SK-N-SH treated with all-trans-retinoic acid at 6 μM for 48 hours (cell line): ENCODE results near the gene CDX2.

Experiments
- ATAC-seq: fragments of 200-7000 bp; cut with Tn5 transposase; 3 replicates; pipeline ENCODE4 v1.9.1; 2020; ENCODE audit warnings: mild to moderate bottlenecking, moderate library complexity
- ARNTL ChIP-seq: fragments of 450-650 bp; formaldehyde crosslinking; IDR thresholded peaks from 2 replicates; pipeline ENCODE4 v1.5.0; 2020; ENCODE audit warnings: low read depth, mild to moderate bottlenecking, moderate library complexity, borderline replicate concordance
- BACH2 ChIP-seq: fragments of 250-450 bp; sonication (Bioruptor Pico); IDR thresholded peaks from 2 replicates; pipeline ENCODE4 v1.9.0; 2021; ENCODE audit warnings: mild to moderate bottlenecking, borderline replicate concordance
- CREB5 ChIP-seq: fragments of 250-450 bp; sonication (Bioruptor Pico); IDR thresholded peaks from 2 replicates; pipeline ENCODE4 v1.5.1; 2020; ENCODE audit warnings: low read depth, mild to moderate bottlenecking, moderate library complexity
- CSDC2 ChIP-seq: fragments of 250-450 bp; sonication (Bioruptor Pico); IDR thresholded peaks from 2 replicates; pipeline ENCODE4 v1.5.0; 2020; ENCODE audit warnings: mild to moderate bottlenecking, moderate library complexity
- ESRRG ChIP-seq: fragments of 250-450 bp; sonication (Bioruptor Pico); IDR thresholded peaks from 2 replicates; pipeline ENCODE4 v1.6.1; 2021; ENCODE audit warnings: mild to moderate bottlenecking
- GLIS3 ChIP-seq: fragments of 250-450 bp; sonication (Bioruptor Pico); IDR thresholded peaks from 2 replicates; pipeline ENCODE4 v1.5.0; 2020; ENCODE audit warnings: mild to moderate bottlenecking, moderate library complexity
- ISL1 ChIP-seq: fragments of 250-450 bp; sonication (Bioruptor Pico); IDR thresholded peaks from 2 replicates; pipeline ENCODE4 v2.1.2; 2022; ENCODE audit warnings: mild to moderate bottlenecking, moderate library complexity
- OSR1 ChIP-seq: fragments of 250-450 bp; sonication (Bioruptor Pico); IDR thresholded peaks from 2 replicates; pipeline ENCODE4 v1.8.0; 2022; ENCODE audit warnings: moderate library complexity, mild to moderate bottlenecking, inconsistent platforms
- POU6F1 ChIP-seq: fragments of 250-450 bp; sonication (Bioruptor Pico); IDR thresholded peaks from 2 replicates; pipeline ENCODE4 v1.8.0; 2021; ENCODE audit warnings: low read depth, mild to moderate bottlenecking, moderate library complexity, borderline replicate concordance
- PPARA ChIP-seq: fragments of 250-450 bp; sonication (Bioruptor Pico); IDR thresholded peaks from 2 replicates; pipeline ENCODE4 v1.5.0; 2020; ENCODE audit warnings: mild to moderate bottlenecking, borderline replicate concordance
- TCF4 ChIP-seq: fragments of 250-450 bp; sonication (Bioruptor Pico); IDR thresholded peaks from 2 replicates; pipeline ENCODE4 v1.8.0; 2021; ENCODE audit warnings: mild to moderate bottlenecking, moderate library complexity, borderline replicate concordance
- TOX ChIP-seq: fragments of 250-450 bp; sonication (Bioruptor Pico); IDR thresholded peaks from 2 replicates; pipeline ENCODE4 v1.8.0; 2021; ENCODE audit warnings: mild to moderate bottlenecking, moderate library complexity, borderline replicate concordance
- TSHZ2 ChIP-seq: fragments of 250-450 bp; sonication (Bioruptor Pico); IDR thresholded peaks from 2 replicates; pipeline ENCODE4 v1.5.0; 2020; ENCODE audit warnings: mild to moderate bottlenecking, moderate library complexity
- ZC3H10 ChIP-seq: fragments of 250-450 bp; sonication (Bioruptor Pico); IDR thresholded peaks from 2 replicates; pipeline ENCODE4 v1.5.1; 2021; ENCODE audit warnings: mild to moderate bottlenecking, moderate library complexity
- ZFP3 ChIP-seq: fragments of 250-450 bp; sonication (Bioruptor Pico); IDR thresholded peaks from 2 replicates; pipeline ENCODE4 v1.5.0; 2020; ENCODE audit warnings: mild to moderate bottlenecking, moderate library complexity
- ZFP30 ChIP-seq: fragments of 450-650 bp; formaldehyde crosslinking; IDR thresholded peaks from 2 replicates; pipeline ENCODE4 v1.5.0; 2022; ENCODE audit warnings: mild to moderate bottlenecking, moderate library complexity
- ZNF565 ChIP-seq: fragments of 450-650 bp; formaldehyde crosslinking; conservative IDR thresholded peaks from 2 replicates; pipeline ENCODE4 v1.5.0; 2020; ENCODE audit warnings: low read depth, mild to moderate bottlenecking, moderate library complexity
- ZNF70 ChIP-seq: fragments of 450-650 bp; formaldehyde crosslinking; IDR thresholded peaks from 2 replicates; pipeline ENCODE4 v1.5.0; 2020; ENCODE audit warnings: mild to moderate bottlenecking, moderate library complexity
- ZNF8 ChIP-seq: fragments of 450-650 bp; formaldehyde crosslinking; IDR thresholded peaks from 2 replicates; pipeline ENCODE4 v1.5.0; 2020; ENCODE audit warnings: mild to moderate bottlenecking, moderate library complexity

CDX2 gene

GRCh38 chr13:28002886-28003698 lies 34.0 kb upstream of the CDX2 start:
- TF ChIP-seq POU6F1 (CRISPR knock-in tag), result no peak
- no peak for TF ChIP-seq BACH2 (CRISPR knock-in tag)
- TF ChIP-seq TSHZ2, result no peak
- no peak for TF ChIP-seq ZFP3 (CRISPR knock-in tag)
- TF ChIP-seq ZC3H10 (CRISPR knock-in tag), result no peak
- TF ChIP-seq ZNF70 (CRISPR knock-in tag), result no peak
- TF ChIP-seq CSDC2 (CRISPR knock-in tag), result no peak
- TF ChIP-seq TOX (CRISPR knock-in tag), result no peak
- no peak for TF ChIP-seq ISL1 (CRISPR knock-in tag)
- TF ChIP-seq TCF4 (CRISPR knock-in tag), result no peak
- ATAC-seq, result no peak

- ATAC-seq, result no peak
Observed at GRCh38 chr13:28001837-28002473, 32.8 kb upstream of the CDX2 start.

More at GRCh38 chr13:28001837-28002473, 32.8 kb upstream of the CDX2 start:
- TF ChIP-seq ZNF565, result no peak
- TF ChIP-seq CREB5 (CRISPR knock-in tag), result no peak
- TF ChIP-seq ESRRG (CRISPR knock-in tag), result no peak
- TF ChIP-seq ZNF8 (CRISPR knock-in tag), result no peak
- TF ChIP-seq TCF4 (CRISPR knock-in tag), result no peak
- TF ChIP-seq ZC3H10 (CRISPR knock-in tag), result no peak
- no peak for TF ChIP-seq GLIS3 (CRISPR knock-in tag)
- TF ChIP-seq ZFP3 (CRISPR knock-in tag), result no peak
- no peak for TF ChIP-seq OSR1 (CRISPR knock-in tag)
- TF ChIP-seq TSHZ2, result no peak
- no peak for TF ChIP-seq ZFP30 (CRISPR knock-in tag)
- TF ChIP-seq ISL1 (CRISPR knock-in tag), result no peak
- no peak for TF ChIP-seq PPARA (CRISPR knock-in tag)
- TF ChIP-seq ARNTL, result no peak
